Immature natural killer cell (primary cell): Measurements from ENCODE around the gene OCIAD1. TPM values are rescaled to one million over a fixed set of nuclear protein-coding genes. Genes with fewer than 3 reads are reported as not detected.
A peak's percentile ranks its signal among the peaks of the same experiment; 100 is the strongest.

Experiments used
- DNase-seq, 3 donors: peaks; one replicate each; pipeline ENCODE4 v3.0.0; 2022; ENCODE audit warnings: mixed read lengths in 1 of 3
- H3K27ac Mint-ChIP-seq, 6 donors: one replicate each; pipeline ENCODE4 v1.8.0; 2020; ENCODE audit warnings: mixed read lengths in 6 of 6, mild to moderate bottlenecking in 5 of 6, inconsistent platforms in 4 of 6, moderate library complexity in 3 of 6
- H3K27me3 Mint-ChIP-seq, 3 donors: one replicate each; pipeline ENCODE4 v1.8.0; 2020 to 2021; ENCODE audit warnings: low read depth in 3 of 3, mild to moderate bottlenecking in 3 of 3, mixed read lengths in 3 of 3, moderate library complexity in 3 of 3, inconsistent platforms in 1 of 3
- H3K36me3 Mint-ChIP-seq, 3 donors: one replicate each; pipeline ENCODE4 v1.8.0; 2020; ENCODE audit warnings: mixed read lengths in 3 of 3, inconsistent platforms in 2 of 3, mild to moderate bottlenecking in 2 of 3
- H3K4me1 Mint-ChIP-seq, 2 donors: one replicate each; pipeline ENCODE4 v1.8.0; 2020; ENCODE audit warnings: inconsistent platforms in 2 of 2, mild to moderate bottlenecking in 2 of 2, mixed read lengths in 2 of 2, moderate library complexity in 1 of 2
- H3K4me3 Mint-ChIP-seq, 5 donors: one replicate each; pipeline ENCODE4 v1.8.0; 2020; ENCODE audit warnings: mild to moderate bottlenecking in 5 of 5, mixed read lengths in 5 of 5, inconsistent platforms in 3 of 5, moderate library complexity in 3 of 5
- H3K9me3 Mint-ChIP-seq, 6 donors: one replicate each; pipeline ENCODE4 v1.8.0; 2020; ENCODE audit warnings: mild to moderate bottlenecking in 6 of 6, mixed read lengths in 6 of 6, inconsistent platforms in 4 of 6, moderate library complexity in 3 of 6
- polyA plus RNA-seq, 3 donors: library from polyadenylated mRNA; unstranded; fragments of 300-500 nt; fragmentation: Illumina TruSeq; gene quantifications; one replicate each; pipeline ENCODE4 v1.2.3, GENCODE V29; 2021

Gene OCIAD1
- polyA plus RNA-seq, 3 donors from 2014 or later = 159 to 181 (median 160) TPM

DNA sequence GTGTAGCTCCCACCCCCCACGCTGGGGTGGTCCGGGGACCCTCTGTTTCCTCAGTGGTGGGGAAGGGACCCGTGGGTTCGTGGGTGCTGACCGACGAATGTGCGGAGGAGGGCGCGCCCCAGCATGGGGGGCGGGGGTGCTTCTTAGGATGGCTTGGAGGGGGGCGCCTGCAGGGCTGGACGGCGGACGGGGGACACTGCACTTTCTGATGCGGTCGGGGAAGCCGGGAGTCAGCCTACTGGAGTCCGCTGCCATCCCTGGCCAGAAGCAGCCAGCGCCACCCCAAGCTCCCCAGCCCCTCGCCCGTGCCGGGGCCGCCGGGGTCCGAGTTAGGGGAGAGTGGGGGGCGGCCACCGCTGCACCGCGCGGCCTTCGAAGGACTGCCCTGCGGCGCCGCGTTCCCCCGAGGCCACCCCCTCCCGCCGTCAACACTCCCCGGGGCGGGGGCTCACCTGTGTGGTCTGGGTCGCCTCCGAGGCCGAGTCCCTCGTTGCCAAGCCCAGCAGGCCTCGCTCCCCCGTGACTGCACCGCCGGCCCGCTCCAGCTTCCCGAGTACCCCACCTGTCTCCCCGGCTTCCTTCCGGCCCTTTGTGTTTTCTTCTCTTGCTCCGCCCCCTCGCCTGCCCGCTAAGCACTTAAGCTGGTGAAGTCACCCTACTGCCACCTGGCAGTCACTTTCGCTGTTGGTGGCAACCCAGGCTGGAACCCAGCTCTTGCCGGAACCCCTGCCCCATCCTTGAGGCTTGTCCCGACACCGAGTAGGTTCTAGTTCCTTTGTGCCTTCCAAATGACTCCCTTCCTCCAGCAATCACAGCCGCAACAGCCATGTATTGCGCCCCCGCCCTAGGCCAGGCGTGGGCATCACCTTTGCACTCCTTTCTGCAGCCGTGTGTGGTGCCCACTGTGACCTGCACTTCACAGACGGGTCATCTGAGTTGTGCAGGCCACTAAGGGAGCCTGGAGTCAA is 75.6 kb downstream of the OCIAD1 start, which contains the start of gene OCIAD2:
TSS of gene OCIAD2 (minus strand) at position 569 of the 968 bp plus-strand sequence. CDS start 2,225 bp downstream, outside the sequence.
- Mint-ChIP-seq H3K9me3 (no peaks in the 10 kb centered on the region), H3K4me1 (peaks cover 18 to 26% of the 10 kb centered on the region in 2 donors), H3K27ac (peak within 1 kb of the TSS; percentile 79 to 93 (median 90)), H3K36me3 (peaks cover 8 to 12% (median 10%) of the 10 kb centered on the region in 3 donors), H3K27me3 (peaks cover 0 to 4% (median 0%) of the 10 kb centered on the region in 3 donors), H3K4me3 (peak within 1 kb of the TSS; percentile 92 to 98 (median 93))
- DNase-seq = peak; percentile 71 to 77 (median 73)

DNA sequence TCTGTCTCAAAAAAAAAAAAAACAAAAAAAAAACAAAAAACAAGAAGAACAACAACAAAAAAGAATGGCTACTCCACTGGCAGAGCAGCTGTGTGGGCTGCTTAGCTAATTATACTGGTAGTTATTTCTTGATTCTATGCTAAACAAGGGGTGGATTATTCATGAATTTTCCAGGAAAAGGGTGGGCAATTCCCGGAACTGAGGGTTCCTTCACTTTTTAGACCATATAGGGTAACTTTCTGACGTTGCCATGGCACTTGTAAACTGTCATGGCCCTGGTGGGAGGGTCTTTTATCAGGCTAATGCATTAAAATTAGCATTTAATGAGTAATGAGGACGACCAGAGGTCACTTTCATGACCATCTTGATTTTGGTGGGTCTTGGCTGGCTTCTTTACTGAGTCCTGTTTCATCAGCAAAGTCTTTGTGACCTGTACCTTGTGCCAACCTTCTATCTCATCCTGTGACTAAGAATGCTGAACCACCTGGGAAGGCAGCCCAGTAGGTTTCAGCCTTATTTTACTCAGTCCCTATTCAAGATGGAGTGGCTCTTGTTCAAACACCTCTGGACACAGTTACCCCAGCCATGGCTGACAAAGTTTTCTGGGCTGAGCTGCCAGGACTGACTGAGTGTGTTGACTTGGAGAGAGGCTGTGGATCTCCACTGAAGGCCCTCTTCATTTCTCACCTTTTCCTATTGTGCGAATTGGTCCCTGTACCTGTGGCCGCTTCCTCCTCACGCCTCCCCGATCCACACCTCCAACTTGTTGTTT is 77.0 kb downstream of the OCIAD1 start:
- H3K27ac Mint-ChIP-seq = peak overlapping the region in 4 of 6 donors; percentile 12 to 73 (median 22)
- peak overlapping the region; percentile 3 to 93 (median 50) for H3K4me3 Mint-ChIP-seq
- peaks cover 0 to 7% (median 3%) of the 10 kb centered on the region in 3 donors for H3K27me3 Mint-ChIP-seq
- no peaks in the 10 kb centered on the region for H3K9me3 Mint-ChIP-seq
- no peak for DNase-seq
- H3K4me1 Mint-ChIP-seq = peaks cover 18 to 26% of the 10 kb centered on the region in 2 donors
- peaks cover 2 to 4% (median 3%) of the 10 kb centered on the region in 3 donors for H3K36me3 Mint-ChIP-seq

DNA sequence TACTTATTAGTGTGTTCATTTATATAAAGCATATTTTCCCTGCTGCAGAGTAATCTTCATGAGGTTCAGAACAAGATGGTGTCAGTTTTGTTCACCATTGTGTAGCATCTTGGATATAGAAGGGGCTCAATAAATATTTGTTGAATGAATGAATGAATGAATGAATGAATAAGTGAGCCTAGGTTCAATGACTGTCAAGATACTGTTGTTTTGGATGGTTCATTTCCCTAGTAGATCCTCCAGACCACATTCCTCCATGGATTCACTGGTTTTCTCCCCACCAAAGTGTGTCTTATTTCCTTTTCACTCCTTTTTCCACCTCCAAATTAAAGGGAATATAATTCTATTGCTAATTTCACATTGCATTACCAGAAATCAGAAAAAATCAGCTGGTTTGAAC is 77.8 kb downstream of the OCIAD1 start:
- Mint-ChIP-seq H3K36me3 (no peaks in the 10 kb centered on the region), H3K27me3 (peaks cover 0 to 7% (median 3%) of the 10 kb centered on the region in 3 donors), H3K4me1 (peaks cover 18 to 26% of the 10 kb centered on the region in 2 donors), H3K27ac (peak overlapping the region in 3 of 6 donors; percentile 12 to 73 (median 21)), H3K9me3 (no peaks in the 10 kb centered on the region), H3K4me3 (peak overlapping the region in 3 of 5 donors; percentile 38 to 69 (median 50))
- DNase-seq = no peak

DNA sequence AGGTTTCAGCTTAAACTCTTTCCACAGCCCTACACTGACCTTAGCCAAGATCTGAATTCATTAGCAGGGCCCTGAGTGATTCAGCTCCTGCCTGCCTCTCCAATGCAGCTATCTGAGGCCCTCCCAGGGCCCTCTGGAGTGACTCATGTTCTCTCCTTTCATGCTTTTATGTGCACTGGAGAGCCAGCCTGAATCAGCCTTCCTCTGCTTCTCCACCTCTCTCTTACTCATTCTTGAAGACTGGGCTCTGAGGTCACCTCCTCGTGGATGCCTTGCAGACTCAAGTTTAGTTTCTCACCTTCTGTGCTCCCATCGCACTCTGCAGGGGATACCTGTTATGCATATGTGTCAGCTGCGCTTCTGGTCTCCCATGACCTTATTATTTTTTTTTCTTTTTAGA is 78.8 kb downstream of the OCIAD1 start:
- no peaks in the 10 kb centered on the region for H3K36me3 Mint-ChIP-seq
- DNase-seq = no peak
- H3K9me3 Mint-ChIP-seq = no peaks in the 10 kb centered on the region
- H3K27ac Mint-ChIP-seq = peak overlapping the region in 2 of 6 donors; percentile 49 to 73
- no peak overlapping the region for H3K4me3 Mint-ChIP-seq
- peaks cover 0 to 7% (median 3%) of the 10 kb centered on the region in 3 donors for H3K27me3 Mint-ChIP-seq
- peaks cover 16 to 22% of the 10 kb centered on the region in 2 donors for H3K4me1 Mint-ChIP-seq

DNA sequence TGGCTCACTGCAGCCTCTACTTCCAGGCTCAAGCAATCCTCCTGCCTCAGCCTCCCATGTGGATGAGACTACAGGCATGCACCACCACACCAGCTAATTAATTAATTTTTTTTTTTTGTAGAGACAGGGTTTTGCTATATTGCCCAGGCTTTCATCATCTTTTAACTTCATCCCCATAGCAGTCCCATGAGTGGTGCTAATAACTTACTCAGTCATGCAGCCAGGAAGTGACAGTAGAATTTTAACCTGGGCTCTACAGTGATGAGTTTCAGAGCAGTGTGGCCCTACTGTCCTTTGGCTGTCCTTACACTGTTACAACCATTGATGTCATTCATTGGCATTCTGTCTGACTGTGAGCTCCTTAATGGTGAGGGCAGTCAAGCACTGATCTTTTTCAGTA is 79.6 kb downstream of the OCIAD1 start:
- Mint-ChIP-seq H3K27me3 (peaks cover 0 to 7% (median 5%) of the 10 kb centered on the region in 3 donors), H3K4me1 (peaks cover 8 to 14% of the 10 kb centered on the region in 2 donors), H3K27ac (no peak overlapping the region), H3K4me3 (no peak overlapping the region), H3K36me3 (no peaks in the 10 kb centered on the region), H3K9me3 (no peaks in the 10 kb centered on the region)
- DNase-seq = no peak

Other genes starting within 250 kb of the OCIAD1 start
- gene FRYL, start 50.8 kb upstream of the OCIAD1 start, polyA plus RNA-seq = 10 to 100 TPM; 25.8 to 57.9 (median 26.7) TPM
- gene OCIAD2, start 75.7 kb downstream of the OCIAD1 start, polyA plus RNA-seq = 100 to 1,000 TPM in 1 of 3 donors, 10 to 100 TPM in 2; 85.4 to 174 (median 91.3) TPM
- gene CWH43, start 155.2 kb downstream of the OCIAD1 start, polyA plus RNA-seq = not detected